Measurements from ENCODE around the gene AXIN1.

- no peak for TF ChIP-seq CTCF (IDR thresholded peaks at IDR 0.05)
- no peak for TF ChIP-seq EZH2phosphoT487 (IDR thresholded peaks at IDR 0.05)
Observed at GRCh38 chr16:273547-274421, 78.7 kb downstream of the AXIN1 start.

Measured in neural progenitor cell (in vitro differentiated cells).